GM18507 (cell line): Measurements from ENCODE around the gene CPOX.
"Not testable (repeated sequence)": the region's sequence is repeated elsewhere in the genome, so short reads cannot be mapped to it uniquely, and the experiment has no call there.

Source experiments
- DNase-seq: peaks from one replicate; pipeline ENCODE4 v3.0.0; 2011; ENCODE audit warnings: low read depth; ENCODE audit not compliant: insufficient read length; ENCODE audit errors: extremely low spot score
- FAIRE-seq: peaks from 2 replicates; lab custom pipeline; 2011; peaks lifted over from hg19 to GRCh38; lab: Jason Lieb, UNC

Gene CPOX

GRCh38 chr3:98593046-98593936, at the start of gene CPOX:
Gene CPOX (minus strand): TSS chr3:98593611. CDS start chr3:98593504, 107 bp downstream.
- peak; percentile 75 for DNase-seq
- FAIRE-seq: peak; percentile 93

- DNase-seq: not testable (repeated sequence)
- FAIRE-seq: peak; percentile 65
Observed at GRCh38 chr3:98642769-98643168, 49.4 kb upstream of the CPOX start.

GRCh38 chr3:98641756-98642155, 48.3 kb upstream of the CPOX start:
- FAIRE-seq: peak; percentile 65
- not testable (repeated sequence) for DNase-seq

GRCh38 chr3:98638515-98638914, 45.1 kb upstream of the CPOX start:
- not testable (repeated sequence) for FAIRE-seq, DNase-seq

- FAIRE-seq: no peak
- DNase-seq: no peak
Observed at GRCh38 chr3:98630416-98630815, 37.0 kb upstream of the CPOX start.

GRCh38 chr3:98628317-98628716, 34.9 kb upstream of the CPOX start:
- FAIRE-seq (no peak), DNase-seq (no peak)

GRCh38 chr3:98626151-98626550, 32.7 kb upstream of the CPOX start:
- FAIRE-seq (no peak), DNase-seq (no peak)

- no peak for FAIRE-seq
- no peak for DNase-seq
Observed at GRCh38 chr3:98623572-98624280, 30.3 kb upstream of the CPOX start.

- DNase-seq (no peak), FAIRE-seq (no peak)
Observed at GRCh38 chr3:98617841-98618240, 24.4 kb upstream of the CPOX start.

- no peak for FAIRE-seq
Observed at GRCh38 chr3:98613616-98614015, 20.2 kb upstream of the CPOX start.

GRCh38 chr3:98612996-98613517, 19.6 kb upstream of the CPOX start:
- FAIRE-seq: peak; percentile 68
- DNase-seq: no peak

More at GRCh38 chr3:98613616-98614015, 20.2 kb upstream of the CPOX start:
- no peak for DNase-seq

- FAIRE-seq: peak; percentile 44
- no peak for DNase-seq
Observed at GRCh38 chr3:98612587-98612986, 19.2 kb upstream of the CPOX start.

GRCh38 chr3:98608029-98608428, 14.6 kb upstream of the CPOX start:
- FAIRE-seq: no peak

GRCh38 chr3:98603580-98603979, 10.2 kb upstream of the CPOX start:
- FAIRE-seq (no peak), DNase-seq (no peak)

More at GRCh38 chr3:98608029-98608428, 14.6 kb upstream of the CPOX start:
- no peak for DNase-seq

GRCh38 chr3:98602078-98602678, 8.8 kb upstream of the CPOX start:
- DNase-seq: no peak
- peak; percentile 95 for FAIRE-seq

- DNase-seq: no peak
- peak; percentile 18 for FAIRE-seq
Observed at GRCh38 chr3:98601180-98601579, 7.8 kb upstream of the CPOX start.

GRCh38 chr3:98600412-98601095, 7.1 kb upstream of the CPOX start:
- no peak for DNase-seq
- peak; percentile 89 for FAIRE-seq

GRCh38 chr3:98599647-98600411, 6.4 kb upstream of the CPOX start:
- FAIRE-seq (peak; percentile 46), DNase-seq (no peak)

- peak; percentile 38 for FAIRE-seq
- DNase-seq: no peak
Observed at GRCh38 chr3:98598492-98598891, 5.1 kb upstream of the CPOX start.
